ENCODE results near the gene ANO4. TPM values are rescaled to one million over a fixed set of nuclear protein-coding genes. Genes with fewer than 3 reads are reported as not detected.

The ANO4 gene
- total RNA-seq, 2 donors from 2014 or later, result 7.2 to 8.5 TPM

DNA sequence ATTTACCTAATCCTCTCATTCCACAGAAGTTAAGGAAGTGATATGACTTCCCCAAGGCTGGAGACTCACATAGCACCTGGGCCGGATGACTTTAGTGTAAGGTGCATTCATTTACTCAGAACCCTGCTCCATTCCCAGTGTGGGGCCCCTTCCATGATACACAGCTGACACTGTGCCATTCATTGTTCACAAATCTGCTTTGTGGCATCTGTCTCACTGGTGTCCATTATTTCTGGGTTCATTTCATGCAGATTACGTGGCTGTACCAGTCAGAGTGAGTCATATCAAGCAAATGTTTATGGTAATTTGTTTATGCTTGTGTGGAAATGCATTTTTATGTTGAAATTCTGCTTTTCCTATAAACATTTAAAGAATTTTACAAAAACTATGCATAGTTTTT is 5.2 kb downstream of the ANO4 start:
- H3K27me3 ChIP-seq (replicated peaks; ENCODE audit: insufficient read depth), result no peaks in the 10 kb centered on the region
- no peak for DNase-seq (ENCODE audit: low spot score)
- H3K9me3 ChIP-seq, result no peaks in the 10 kb centered on the region
- WGBS, result 87% methylated on average over 2 of the region's 2 CpGs
- no peaks in the 10 kb centered on the region for H3K4me1 ChIP-seq (replicated peaks)
- no peak overlapping the region for H3K27ac ChIP-seq
- TF ChIP-seq, protein P1, sequence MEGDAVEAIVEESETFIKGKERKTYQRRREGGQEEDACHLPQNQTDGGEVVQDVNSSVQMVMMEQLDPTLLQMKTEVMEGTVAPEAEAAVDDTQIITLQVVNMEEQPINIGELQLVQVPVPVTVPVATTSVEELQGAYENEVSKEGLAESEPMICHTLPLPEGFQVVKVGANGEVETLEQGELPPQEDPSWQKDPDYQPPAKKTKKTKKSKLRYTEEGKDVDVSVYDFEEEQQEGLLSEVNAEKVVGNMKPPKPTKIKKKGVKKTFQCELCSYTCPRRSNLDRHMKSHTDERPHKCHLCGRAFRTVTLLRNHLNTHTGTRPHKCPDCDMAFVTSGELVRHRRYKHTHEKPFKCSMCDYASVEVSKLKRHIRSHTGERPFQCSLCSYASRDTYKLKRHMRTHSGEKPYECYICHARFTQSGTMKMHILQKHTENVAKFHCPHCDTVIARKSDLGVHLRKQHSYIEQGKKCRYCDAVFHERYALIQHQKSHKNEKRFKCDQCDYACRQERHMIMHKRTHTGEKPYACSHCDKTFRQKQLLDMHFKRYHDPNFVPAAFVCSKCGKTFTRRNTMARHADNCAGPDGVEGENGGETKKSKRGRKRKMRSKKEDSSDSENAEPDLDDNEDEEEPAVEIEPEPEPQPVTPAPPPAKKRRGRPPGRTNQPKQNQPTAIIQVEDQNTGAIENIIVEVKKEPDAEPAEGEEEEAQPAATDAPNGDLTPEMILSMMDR (IDR thresholded peaks at IDR 0.05), result no peak
- TF ChIP-seq POLR2A (IDR thresholded peaks at IDR 0.05) (no peak), POLR2AphosphoS5 (IDR thresholded peaks at IDR 0.05) (no peak)
- H3K4me3 ChIP-seq, result no peak overlapping the region
- no peaks in the 10 kb centered on the region for H3K36me3 ChIP-seq
- intact Hi-C loops (cut with DNase I), result no loop called here

DNA sequence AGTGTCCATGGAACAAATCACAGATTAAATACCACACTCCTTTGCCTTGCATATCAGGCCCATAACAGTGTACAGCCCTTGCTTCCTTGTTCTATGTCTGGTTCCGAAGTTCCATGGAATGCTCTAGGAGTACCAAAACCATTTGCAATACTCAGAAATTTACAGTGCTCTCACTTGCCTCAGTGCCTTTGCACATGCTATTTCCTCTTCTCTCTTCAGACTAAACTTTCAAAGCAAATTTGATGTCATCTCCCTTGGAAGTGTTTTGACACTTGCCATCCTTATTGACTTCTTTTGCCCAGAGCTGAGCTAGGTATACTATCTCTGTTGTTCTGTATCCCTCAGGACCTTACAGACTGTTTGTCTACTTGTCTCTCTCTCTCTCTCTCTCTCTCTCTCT is 6.1 kb downstream of the ANO4 start:
- Histone ChIP-seq H3K4me3 (no peak overlapping the region), H3K9me3 (no peaks in the 10 kb centered on the region), H3K36me3 (no peaks in the 10 kb centered on the region), H3K27ac (no peak overlapping the region), H3K4me1 (replicated peaks) (no peaks in the 10 kb centered on the region), H3K27me3 (replicated peaks; ENCODE audit: insufficient read depth) (no peaks in the 10 kb centered on the region)
- DNase-seq (ENCODE audit: low spot score), result no peak
- 93% methylated on average over 1 of the region's 1 CpG for WGBS
- TF ChIP-seq POLR2A (IDR thresholded peaks at IDR 0.05), result no peak
- TF ChIP-seq, protein P1 (IDR thresholded peaks at IDR 0.05), result no peak
- no peak for TF ChIP-seq POLR2AphosphoS5 (IDR thresholded peaks at IDR 0.05)
- intact Hi-C loops (cut with DNase I), result no loop called here

DNA sequence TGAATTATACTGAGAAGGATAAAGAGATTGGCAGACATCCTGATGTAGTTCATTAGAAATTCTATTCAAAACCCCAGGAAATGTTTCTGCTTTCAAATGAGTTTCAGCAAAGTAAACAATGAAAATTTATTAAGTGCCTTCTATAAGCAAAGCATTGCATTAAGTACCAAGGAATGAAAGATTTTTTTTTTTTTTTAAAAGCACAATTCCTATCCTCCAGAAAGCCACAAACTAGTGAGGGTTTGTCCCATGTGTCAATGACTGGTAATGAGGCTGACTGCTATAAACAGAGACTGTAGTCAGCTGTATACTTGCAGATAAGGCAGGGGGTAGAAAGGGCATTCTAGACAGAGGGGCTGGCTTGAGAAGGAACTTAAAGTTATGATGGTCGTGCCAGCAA is 6.7 kb downstream of the ANO4 start:
- no peaks in the 10 kb centered on the region for H3K9me3 ChIP-seq
- H3K4me3 ChIP-seq, result no peak overlapping the region
- H3K36me3 ChIP-seq, result no peaks in the 10 kb centered on the region
- TF ChIP-seq POLR2A (IDR thresholded peaks at IDR 0.05), result no peak
- TF ChIP-seq POLR2AphosphoS5 (IDR thresholded peaks at IDR 0.05), result no peak
- TF ChIP-seq, protein P1 (IDR thresholded peaks at IDR 0.05), result no peak
- intact Hi-C loops (cut with DNase I), result no loop called here
- H3K4me1 ChIP-seq (replicated peaks), result no peaks in the 10 kb centered on the region
- no peak for DNase-seq (ENCODE audit: low spot score)
- H3K27ac ChIP-seq, result no peak overlapping the region
- WGBS, result 17% methylated on average over 1 of the region's 1 CpG
- no peaks in the 10 kb centered on the region for H3K27me3 ChIP-seq (replicated peaks; ENCODE audit: insufficient read depth)

DNA sequence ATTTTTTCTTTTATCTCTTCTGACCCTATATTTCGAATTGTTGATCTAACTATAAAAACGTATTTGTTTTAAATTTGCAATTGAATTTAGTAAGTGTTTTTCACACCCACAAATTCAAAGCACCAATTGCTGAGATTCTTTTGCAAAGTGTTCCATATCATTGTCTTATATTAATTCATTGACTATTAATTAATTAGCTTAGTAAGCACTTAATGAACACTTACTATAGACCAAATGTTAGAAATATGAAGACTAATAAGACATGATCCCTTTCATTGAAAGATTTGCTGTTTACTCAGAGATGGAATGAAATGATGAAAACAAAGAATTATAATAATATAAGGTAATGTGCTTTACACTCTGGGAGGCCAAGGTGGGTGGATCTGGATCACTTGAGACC is 14.2 kb downstream of the ANO4 start:
- Histone ChIP-seq H3K9me3 (no peaks in the 10 kb centered on the region), H3K27ac (no peak overlapping the region), H3K4me3 (no peak overlapping the region), H3K27me3 (replicated peaks; ENCODE audit: insufficient read depth) (no peaks in the 10 kb centered on the region), H3K4me1 (replicated peaks) (no peaks in the 10 kb centered on the region), H3K36me3 (no peaks in the 10 kb centered on the region)
- DNase-seq (ENCODE audit: low spot score), result no peak
- WGBS, result 90% methylated on average over 2 of the region's 2 CpGs
- TF ChIP-seq, protein P1 (IDR thresholded peaks at IDR 0.05), result no peak
- no peak for TF ChIP-seq POLR2A (IDR thresholded peaks at IDR 0.05)
- TF ChIP-seq POLR2AphosphoS5 (IDR thresholded peaks at IDR 0.05), result no peak
- intact Hi-C loops (cut with DNase I), result no loop called here

DNA sequence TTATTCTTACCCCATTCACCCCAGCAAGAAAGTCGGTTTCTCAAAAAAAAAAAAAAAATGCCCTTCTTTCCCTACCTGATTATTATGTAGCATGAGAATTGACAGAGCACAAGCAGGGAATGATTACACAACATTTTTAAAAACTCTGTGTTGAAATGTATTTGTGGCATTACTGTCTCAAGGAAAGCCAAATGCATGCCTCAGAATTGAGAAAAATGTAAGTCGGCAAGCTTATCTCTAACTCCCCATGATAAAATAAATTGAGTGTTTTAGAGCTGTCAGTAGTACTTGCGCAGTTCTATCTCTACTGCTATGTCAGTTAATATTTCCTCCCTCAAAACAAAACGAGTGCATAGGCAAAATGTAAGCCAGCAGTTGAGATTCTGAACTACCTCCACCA is 25.7 kb downstream of the ANO4 start:
- intact Hi-C loops (cut with DNase I), result no loop called here
- TF ChIP-seq POLR2AphosphoS5 (IDR thresholded peaks at IDR 0.05) (no peak), POLR2A (IDR thresholded peaks at IDR 0.05) (no peak)
- TF ChIP-seq, protein P1 (IDR thresholded peaks at IDR 0.05), result no peak
- DNase-seq (ENCODE audit: low spot score), result no peak
- Histone ChIP-seq H3K27ac (no peak overlapping the region), H3K9me3 (no peaks in the 10 kb centered on the region), H3K36me3 (no peaks in the 10 kb centered on the region), H3K4me1 (replicated peaks) (no peaks in the 10 kb centered on the region), H3K4me3 (no peak overlapping the region), H3K27me3 (replicated peaks; ENCODE audit: insufficient read depth) (no peaks in the 10 kb centered on the region)
- WGBS, result 46% methylated on average over 4 of the region's 4 CpGs

Measured in prostate gland (tissue), 2 donors.